Measurements from ENCODE around the gene HMGXB4. TPM values are rescaled to one million over a fixed set of nuclear protein-coding genes. Genes with fewer than 3 reads are reported as not detected.
A peak's percentile ranks its signal among the peaks of the same experiment; 100 is the strongest.

HMGXB4 gene
- total and polyA plus RNA-seq, 9 of the 15 experiments (the other 6 are each of a cell fraction or from before 2014, with no cell fraction given) = 9.9 to 31.4 (median 24.8) TPM

- TF ChIP-seq KAT7 (CRISPR knock-in tag; IDR thresholded peaks at IDR 0.05; ENCODE audit: borderline replicate concordance) (0 out of 2 replicates have a peak, but pooled peaks have one; percentile 28), NKRF (IDR thresholded peaks at IDR 0.05; ENCODE audit: borderline replicate concordance) (no peak), ILF3 (IDR thresholded peaks at IDR 0.05; ENCODE audit: borderline replicate concordance) (peak; percentile 91; the same call in 1 of the 2 replicates), ZNF263 (CRISPR knock-in tag; IDR thresholded peaks at IDR 0.05; ENCODE audit: borderline replicate concordance) (no peak), ATF7 (IDR thresholded peaks at IDR 0.05) (0 out of 2 replicates have a peak, but pooled peaks have one; percentile 21), RBBP5 (IDR thresholded peaks at IDR 0.05; ENCODE audit: borderline replicate concordance, insufficient read depth, low read length, poor library complexity, severe bottlenecking) (peak; percentile 84), KDM4B (IDR thresholded peaks at IDR 0.05; ENCODE audit: borderline replicate concordance in 2 of 2, low read depth in 1 of 2) (no peak), NFIC (IDR thresholded peaks at IDR 0.05) (no peak), POLR2G (IDR thresholded peaks at IDR 0.05; ENCODE audit: low read depth, low read length) (peak; percentile 86), RB1 (IDR thresholded peaks at IDR 0.05; ENCODE audit: low read depth) (peak; percentile 72), KDM5B (IDR thresholded peaks at IDR 0.05; ENCODE audit: insufficient replicate concordance, low read depth, low read length) (peak; percentile 31), GATAD2B (IDR thresholded peaks at IDR 0.05; ENCODE audit: borderline replicate concordance) (0 out of 2 replicates have a peak, but pooled peaks have one; percentile 46), ETS1 (conservative IDR thresholded peaks at IDR 0.05; ENCODE audit: control insufficient read depth, low read depth, low read length) (peak; percentile 62; the same call in 1 of the 2 replicates), MLLT1 (IDR thresholded peaks at IDR 0.05) (peak in 1 of 2 experiments; percentile 100; a peak in 2 of 4 replicates), ZEB2 (IDR thresholded peaks at IDR 0.05) (peak; percentile 52; the same call in 1 of the 2 replicates), ZBTB11 (CRISPR knock-in tag; IDR thresholded peaks at IDR 0.05) (0 out of 6 replicates have a peak, but pooled peaks of 1 of the 3 experiments have one; percentile 23)
Observed at GRCh38 chr22:35257321-35258190, at the start of gene HMGXB4 (continued).
